D721Med (cell line): ENCODE data around the gene SMG7.

Source experiments
- DNase-seq: peaks from one replicate; pipeline ENCODE4 v3.0.0; 2011; ENCODE audit warnings: low spot score; ENCODE audit not compliant: insufficient read length
- FAIRE-seq: peaks from 2 replicates; lab custom pipeline; 2011; peaks lifted over from hg19 to GRCh38; lab: Jason Lieb, UNC
- TF ChIP-seq, protein P1 (sequence below): IDR thresholded peaks from 2 replicates; pipeline ENCODE4 v1.5.1; 2012; ENCODE audit warnings: mild to moderate bottlenecking, control low read depth; ENCODE audit not compliant: insufficient read depth; ENCODE audit errors: missing control alignments

The SMG7 gene

DNA sequence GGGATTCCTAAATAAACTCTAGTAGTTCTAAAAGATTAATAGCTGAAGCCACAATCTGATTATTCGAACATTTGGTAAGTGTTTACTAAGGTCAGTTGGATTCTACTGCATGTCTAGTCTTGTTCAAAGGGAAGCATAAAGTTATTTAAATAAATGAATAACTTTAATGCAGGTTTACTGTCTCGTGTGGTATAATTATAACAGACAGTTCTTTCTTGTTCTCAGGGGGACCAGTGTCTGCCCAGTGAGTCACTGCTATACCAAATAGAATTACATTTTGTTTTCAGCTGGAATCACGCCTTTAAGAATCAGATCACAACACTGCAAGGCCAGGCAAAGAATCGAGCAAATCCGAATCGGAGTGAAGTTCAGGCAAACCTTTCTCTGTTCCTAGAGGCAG is 45.1 kb downstream of the SMG7 start:
- TF ChIP-seq, protein P1, sequence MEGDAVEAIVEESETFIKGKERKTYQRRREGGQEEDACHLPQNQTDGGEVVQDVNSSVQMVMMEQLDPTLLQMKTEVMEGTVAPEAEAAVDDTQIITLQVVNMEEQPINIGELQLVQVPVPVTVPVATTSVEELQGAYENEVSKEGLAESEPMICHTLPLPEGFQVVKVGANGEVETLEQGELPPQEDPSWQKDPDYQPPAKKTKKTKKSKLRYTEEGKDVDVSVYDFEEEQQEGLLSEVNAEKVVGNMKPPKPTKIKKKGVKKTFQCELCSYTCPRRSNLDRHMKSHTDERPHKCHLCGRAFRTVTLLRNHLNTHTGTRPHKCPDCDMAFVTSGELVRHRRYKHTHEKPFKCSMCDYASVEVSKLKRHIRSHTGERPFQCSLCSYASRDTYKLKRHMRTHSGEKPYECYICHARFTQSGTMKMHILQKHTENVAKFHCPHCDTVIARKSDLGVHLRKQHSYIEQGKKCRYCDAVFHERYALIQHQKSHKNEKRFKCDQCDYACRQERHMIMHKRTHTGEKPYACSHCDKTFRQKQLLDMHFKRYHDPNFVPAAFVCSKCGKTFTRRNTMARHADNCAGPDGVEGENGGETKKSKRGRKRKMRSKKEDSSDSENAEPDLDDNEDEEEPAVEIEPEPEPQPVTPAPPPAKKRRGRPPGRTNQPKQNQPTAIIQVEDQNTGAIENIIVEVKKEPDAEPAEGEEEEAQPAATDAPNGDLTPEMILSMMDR: no peak
- DNase-seq: no peak
- no peak for FAIRE-seq

DNA sequence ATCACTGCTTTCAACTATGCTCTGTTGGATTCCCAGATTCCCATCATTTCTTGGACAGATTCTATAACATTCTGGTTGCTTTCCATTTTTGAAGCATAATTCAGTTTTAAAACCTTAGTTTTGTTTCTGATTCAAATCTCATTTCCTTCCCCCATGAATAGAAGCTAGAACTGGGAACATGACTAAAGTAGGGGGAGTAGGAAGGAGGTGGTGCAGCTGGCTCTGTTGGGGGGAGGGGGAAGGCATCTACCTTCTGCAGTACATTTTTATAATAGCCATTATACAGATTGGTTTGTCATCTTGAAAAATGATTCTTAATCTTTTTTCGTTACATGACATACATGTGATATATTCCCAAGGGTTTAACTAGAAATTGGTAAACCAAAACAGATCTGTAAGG is 48.1 kb downstream of the SMG7 start:
- DNase-seq: no peak
- FAIRE-seq: peak; percentile 78
- TF ChIP-seq, protein P1: no peak

DNA sequence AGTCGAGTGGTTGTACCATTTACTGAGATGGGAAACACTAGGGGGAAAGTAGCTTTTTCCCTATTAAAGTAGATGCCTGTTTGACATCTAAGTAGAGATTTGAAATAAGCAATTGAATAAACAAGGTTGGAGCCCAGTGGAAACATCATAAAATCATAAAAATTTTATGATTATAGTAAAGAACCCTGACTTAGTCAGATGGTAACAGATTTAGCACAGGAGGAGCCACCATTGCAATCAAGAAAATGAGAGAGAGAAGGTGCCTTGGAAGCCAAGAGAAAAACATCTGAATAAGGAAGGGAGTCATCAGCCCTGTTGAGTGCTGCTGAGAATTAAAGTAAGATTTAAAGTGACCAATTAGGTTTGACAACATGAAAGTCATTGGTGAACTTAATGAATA is 49.8 kb downstream of the SMG7 start:
- no peak for DNase-seq
- TF ChIP-seq, protein P1: no peak
- no peak for FAIRE-seq

DNA sequence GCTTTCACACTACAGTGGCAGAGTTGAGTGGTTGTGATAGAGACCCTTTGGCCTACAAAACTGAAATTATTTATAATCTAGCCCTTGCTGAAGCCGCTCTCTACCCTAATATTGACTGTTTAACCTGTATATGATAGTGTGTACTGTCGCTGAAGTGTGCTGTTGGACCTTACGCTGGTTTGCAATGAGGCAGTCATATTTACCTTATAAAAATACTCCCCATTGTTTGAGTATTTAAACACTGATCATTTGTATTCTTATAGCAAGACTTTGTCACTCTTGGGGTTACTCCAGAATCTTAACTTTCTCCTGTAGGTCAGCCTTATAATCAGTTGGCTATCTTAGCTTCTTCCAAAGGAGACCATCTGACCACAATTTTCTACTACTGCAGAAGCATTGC is 56.3 kb downstream of the SMG7 start:
- TF ChIP-seq, protein P1: no peak
- DNase-seq: no peak
- FAIRE-seq: peak; percentile 77

DNA sequence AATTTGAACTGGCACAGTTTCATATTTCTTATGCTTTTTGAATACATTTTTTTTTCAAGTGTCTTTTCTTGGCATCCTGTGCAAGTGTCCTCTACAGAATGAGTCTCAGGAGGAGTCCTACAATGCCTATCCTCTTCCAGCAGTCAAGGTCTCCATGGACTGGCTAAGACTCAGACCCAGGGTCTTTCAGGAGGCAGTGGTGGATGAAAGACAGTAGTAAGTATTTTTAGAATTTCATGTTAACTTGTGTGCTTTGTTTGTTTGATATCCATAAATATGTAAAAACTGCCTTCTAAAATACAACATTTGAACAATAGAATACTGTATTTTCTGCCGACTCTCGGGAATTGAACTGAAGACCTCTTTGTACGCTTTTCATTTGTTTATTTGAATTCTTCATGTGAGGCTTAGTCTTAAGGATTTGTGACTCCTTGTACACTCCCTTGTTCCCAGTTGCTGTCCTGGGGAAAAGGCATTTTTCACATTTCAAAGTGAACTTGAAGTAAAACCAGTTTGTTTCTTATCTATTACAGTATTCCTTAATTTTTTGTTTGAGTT is 61.4 kb downstream of the SMG7 start:
- TF ChIP-seq, protein P1: no peak
- FAIRE-seq (peak; percentile 82), DNase-seq (no peak)

DNA sequence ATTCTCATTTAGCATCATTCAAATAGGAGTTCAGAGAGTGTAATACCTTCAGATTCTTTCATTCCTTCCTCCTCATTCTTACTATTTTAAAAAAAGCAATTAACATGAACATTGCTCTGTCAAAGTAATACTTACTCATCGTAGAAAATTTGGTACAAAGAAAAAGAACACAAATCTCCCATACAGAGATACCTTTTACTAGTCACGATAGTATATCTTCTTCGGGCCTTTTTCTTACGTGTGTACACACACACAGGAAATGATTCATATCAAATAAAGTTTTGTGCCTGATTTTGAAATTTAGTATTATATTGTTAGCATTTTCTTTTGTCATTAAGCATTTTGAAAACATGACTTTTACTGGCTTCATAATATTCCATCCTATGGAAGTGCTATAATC is 65.1 kb downstream of the SMG7 start:
- TF ChIP-seq, protein P1: no peak
- no peak for DNase-seq
- no peak for FAIRE-seq

DNA sequence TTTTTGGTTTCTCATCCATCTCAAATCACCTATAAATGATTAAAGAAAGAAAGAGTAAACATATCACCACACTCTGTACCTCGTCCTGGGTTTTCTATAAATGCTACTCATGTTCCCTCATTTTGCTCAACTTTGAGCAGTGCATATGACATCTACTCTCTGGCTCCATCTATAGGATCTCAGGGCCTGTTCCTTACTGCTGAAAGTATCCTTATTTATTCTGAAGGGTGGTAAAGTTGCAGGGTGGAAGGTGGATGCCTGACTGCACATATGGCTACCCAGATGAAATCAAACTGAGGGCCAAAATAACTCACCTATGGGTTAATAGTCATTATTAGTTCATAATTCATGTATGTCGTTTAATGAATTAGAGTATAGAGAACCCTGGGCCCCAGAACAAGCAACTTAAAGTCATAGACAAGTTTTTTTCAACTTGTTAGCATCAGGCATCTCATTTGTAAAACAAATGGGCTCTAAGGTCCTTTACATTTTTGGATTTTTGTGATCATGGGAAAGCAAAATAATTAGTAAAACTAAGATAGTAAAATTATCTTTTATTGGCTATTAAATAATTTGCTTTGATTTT is 71.4 kb downstream of the SMG7 start:
- TF ChIP-seq, protein P1: peak; percentile 74
- FAIRE-seq (peak; percentile 80), DNase-seq (no peak)
